Measurements from ENCODE around the gene RGS6. TPM values are rescaled to one million over a fixed set of nuclear protein-coding genes. Genes with fewer than 3 reads are reported as not detected.

Gene RGS6
- total RNA-seq, result not detected in 2 replicates

GRCh38 chr14:71932229-71932981 is at the start of gene RGS6:
Gene RGS6 (plus strand): TSS chr14:71932429.

